T-cell (primary cell): Measurements from ENCODE around the gene CHTOP. TPM values are rescaled to one million over a fixed set of nuclear protein-coding genes. Genes with fewer than 3 reads are reported as not detected.
A peak's percentile ranks its signal among the peaks of the same experiment; 100 is the strongest.
"Not testable (repeated sequence)": the region's sequence is repeated elsewhere in the genome, so short reads cannot be mapped to it uniquely, and the experiment has no call there.

Source experiments
- ATAC-seq, 4 experiments: fragments of 200-7000 bp in 3 of 4; fragments of 150-1000 bp in 1 of 4; cut with Tn5 transposase; replicated peaks in 1 of 4; 1 replicate in 3 of 4; 2 replicates in 1 of 4; pipeline ENCODE4 v1.10.0; 2021; ENCODE audit warnings: moderate library complexity in 3 of 4, mild to moderate bottlenecking in 2 of 4, moderate number of reproducible peaks in 1 of 4
- CTCF ChIA-PET, 2 donors: fragments of 300-600 bp; sonication (Branson Sonifier 250); formaldehyde crosslinking; loops; one replicate each; lab custom pipeline; 2022; ENCODE audit warnings: antibody characterized with exemption in 2 of 2; lab: Charles Lee
- POLR2A ChIA-PET, 2 donors: fragments of 300-600 bp; sonication (Branson Sonifier 250); formaldehyde crosslinking; loops; one replicate each; lab custom pipeline; 2022; ENCODE audit warnings: antibody characterized with exemption in 2 of 2; lab: Charles Lee
- DNase-seq, 35 experiments: peaks; one replicate each; pipeline versions ENCODE4 v3.0.0 to v3.0.0-alpha.2; 2013 to 2023
- H3K27ac ChIP-seq: one replicate; pipeline ENCODE4 v1.5.1; 2013; ENCODE audit warnings: low read length
- H3K27me3 ChIP-seq, 2 experiments: replicated peaks in 1 of 2; 1 replicate in 1 of 2; 2 replicates in 1 of 2; pipeline versions ENCODE4 v1.6.1 to v1.7.0; 2013; ENCODE audit warnings: low read length in 1 of 2, mixed read lengths in 1 of 2; ENCODE audit not compliant: control insufficient read depth in 2 of 2, insufficient read depth in 2 of 2; ENCODE audit errors: extremely low read depth in 1 of 2
- H3K36me3 ChIP-seq, 2 donors: 1 replicate in 1 of 2; 2 replicates in 1 of 2; pipeline versions ENCODE4 v1.6.1 to v1.7.0; 2013; ENCODE audit warnings: low read length in 1 of 2; ENCODE audit not compliant: control insufficient read depth in 2 of 2, insufficient read depth in 1 of 2; ENCODE audit errors: extremely low read depth in 1 of 2
- H3K4me1 ChIP-seq, 2 experiments: 1 replicate in 1 of 2; 2 replicates in 1 of 2; pipeline versions ENCODE4 v1.6.1 to v1.7.0; 2013; ENCODE audit warnings: low read length in 2 of 2, mixed read lengths in 1 of 2; ENCODE audit not compliant: insufficient read depth in 2 of 2, control insufficient read depth in 1 of 2; ENCODE audit errors: extremely low read depth in 1 of 2
- H3K4me3 ChIP-seq, 2 donors: 1 replicate in 1 of 2; 2 replicates in 1 of 2; pipeline versions ENCODE4 v1.5.1 to v1.7.0; 2013; ENCODE audit warnings: mild to moderate bottlenecking in 2 of 2, low read length in 1 of 2, moderate library complexity in 1 of 2; ENCODE audit not compliant: control insufficient read depth in 1 of 2; ENCODE audit errors: extremely low read depth in 1 of 2
- H3K9me3 ChIP-seq: 2 replicates; pipeline ENCODE4 v1.7.0; 2013
- H3K27ac Mint-ChIP-seq, 2 donors: one replicate each; pipeline ENCODE4 v1.8.0; 2020 to 2021; ENCODE audit warnings: mild to moderate bottlenecking in 2 of 2, mixed read lengths in 2 of 2
- H3K27me3 Mint-ChIP-seq, 2 donors: one replicate each; pipeline ENCODE4 v1.8.0; 2021 to 2022; ENCODE audit warnings: mixed read lengths in 2 of 2
- H3K36me3 Mint-ChIP-seq: one replicate; pipeline ENCODE4 v1.8.0; 2021; ENCODE audit warnings: mixed read lengths
- H3K4me1 Mint-ChIP-seq, 3 donors: one replicate each; pipeline ENCODE4 v1.8.0; 2020 to 2022; ENCODE audit warnings: mixed read lengths in 3 of 3, mild to moderate bottlenecking in 1 of 3
- H3K4me3 Mint-ChIP-seq, 3 donors: one replicate each; pipeline ENCODE4 v1.8.0; 2020 to 2022; ENCODE audit warnings: mild to moderate bottlenecking in 3 of 3, mixed read lengths in 3 of 3, moderate library complexity in 3 of 3
- H3K9me3 Mint-ChIP-seq, 3 donors: one replicate each; pipeline ENCODE4 v1.8.0; 2020 to 2022; ENCODE audit warnings: mixed read lengths in 3 of 3
- WGBS: methylation state at CpG from one replicate; pipeline ENCODE4 v1.1.5; 2013; ENCODE audit warnings: missing lambda C conversion rate; ENCODE audit not compliant: insufficient coverage; 5-methylcytosine and 5-hydroxymethylcytosine counted together
- total RNA-seq, 35 experiments: library from RNA in 6 of 35; stranded (reverse) in 6 of 35; fragments of 120-200 nt in 1 of 35; gene quantifications; one replicate each; pipeline versions ENCODE4 v1.2.1 to v1.2.4 and lab custom pipeline; 2013 to 2026

Gene CHTOP
- total RNA-seq, 5 donors from 2014 or later (not counting 1 experiment from before 2014, with no cell fraction given): 76.7 to 131 (median 130) TPM

DNA sequence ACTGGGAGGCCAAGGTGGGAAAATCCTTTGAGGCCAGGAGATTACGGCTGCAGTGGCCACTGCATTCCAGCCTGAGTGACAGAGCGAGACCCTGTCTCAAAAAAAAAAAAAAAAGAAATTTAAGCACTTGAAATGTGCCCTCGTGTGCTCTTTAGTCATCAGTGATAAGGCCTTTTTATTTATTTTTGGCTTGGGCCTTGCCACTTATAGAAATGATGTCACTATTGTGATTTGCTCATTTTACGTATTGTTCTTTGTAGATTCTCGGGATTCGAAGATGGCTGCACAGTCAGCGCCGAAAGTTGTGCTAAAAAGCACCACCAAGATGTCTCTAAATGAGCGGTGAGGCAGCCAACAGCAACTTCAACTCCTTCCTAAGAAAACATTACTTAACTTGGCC lies 2.4 kb downstream of the CHTOP start:
- ATAC-seq: no peak
- no peaks in the 10 kb centered on the region for H3K9me3 ChIP-seq
- Mint-ChIP-seq H3K27ac (peak overlapping the region; percentile 63 to 76), H3K9me3 (no peaks in the 10 kb centered on the region), H3K36me3 (peaks cover 20% of the 10 kb centered on the region), H3K27me3 (no peaks in the 10 kb centered on the region), H3K4me3 (peak overlapping the region; percentile 97 to 100 (median 98)), H3K4me1 (peaks cover 42 to 54% (median 54%) of the 10 kb centered on the region in 3 donors)
- DNase-seq: no peak
- no peaks in the 10 kb centered on the region for H3K27me3 ChIP-seq
- H3K4me3 ChIP-seq: no peak overlapping the region
- ChIA-PET POLR2A (interaction anchor here in 1 of 2 donors (0.8 kb wide), 1 partner anchor 66 kb away, joined by 4 read pairs; no protein-coding TSS in a partner anchor), CTCF (no interaction called here)
- H3K27ac ChIP-seq: no peak overlapping the region
- H3K4me1 ChIP-seq: peaks cover 6 to 33% of the 10 kb centered on the region in 2 experiments
- WGBS: 96% methylated on average over 5 of the region's 9 CpGs
- H3K36me3 ChIP-seq: peaks cover 7 to 52% of the 10 kb centered on the region in 2 donors

DNA sequence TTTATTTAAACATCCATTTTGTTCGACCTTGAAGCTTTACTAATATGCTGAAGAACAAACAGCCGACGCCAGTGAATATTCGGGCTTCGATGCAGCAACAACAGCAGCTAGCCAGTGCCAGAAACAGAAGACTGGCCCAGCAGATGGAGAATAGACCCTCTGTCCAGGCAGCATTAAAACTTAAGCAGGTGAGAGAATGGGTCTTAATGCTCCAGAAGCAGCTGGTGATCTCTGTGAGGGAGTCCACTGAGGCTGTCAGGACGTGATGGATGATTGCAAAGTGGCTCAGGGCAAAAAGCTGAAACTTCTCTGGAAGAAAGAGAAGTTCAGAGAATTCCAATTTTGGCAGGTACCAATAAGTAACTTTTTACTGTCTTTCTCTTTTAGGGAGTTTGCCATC lies 4.4 kb downstream of the CHTOP start:
- CTCF ChIA-PET: interaction anchor here in 1 of 2 donors (0.7 to 1.1 kb wide), 2 partner anchors 17 to 26 kb away, joined by 3 to 4 read pairs; partner anchors contain the start of gene S100A16
- Mint-ChIP-seq H3K27ac (no peak overlapping the region), H3K9me3 (no peaks in the 10 kb centered on the region), H3K4me3 (no peak overlapping the region), H3K4me1 (peaks cover 50 to 66% (median 57%) of the 10 kb centered on the region in 3 donors), H3K36me3 (peaks cover 30% of the 10 kb centered on the region), H3K27me3 (no peaks in the 10 kb centered on the region)
- POLR2A ChIA-PET: interaction anchor here in 1 of 2 donors (0.7 kb wide), 1 partner anchor 13 kb away, joined by 3 read pairs; no protein-coding TSS in a partner anchor
- no peaks in the 10 kb centered on the region for H3K27me3 ChIP-seq
- DNase-seq: no peak
- no peak overlapping the region for H3K4me3 ChIP-seq
- H3K27ac ChIP-seq: no peak overlapping the region
- H3K36me3 ChIP-seq: peaks cover 11 to 72% of the 10 kb centered on the region in 2 donors
- H3K9me3 ChIP-seq: no peaks in the 10 kb centered on the region
- WGBS: 98% methylated on average over 5 of the region's 6 CpGs
- peaks cover 6 to 36% of the 10 kb centered on the region in 2 experiments for H3K4me1 ChIP-seq
- no peak for ATAC-seq

DNA sequence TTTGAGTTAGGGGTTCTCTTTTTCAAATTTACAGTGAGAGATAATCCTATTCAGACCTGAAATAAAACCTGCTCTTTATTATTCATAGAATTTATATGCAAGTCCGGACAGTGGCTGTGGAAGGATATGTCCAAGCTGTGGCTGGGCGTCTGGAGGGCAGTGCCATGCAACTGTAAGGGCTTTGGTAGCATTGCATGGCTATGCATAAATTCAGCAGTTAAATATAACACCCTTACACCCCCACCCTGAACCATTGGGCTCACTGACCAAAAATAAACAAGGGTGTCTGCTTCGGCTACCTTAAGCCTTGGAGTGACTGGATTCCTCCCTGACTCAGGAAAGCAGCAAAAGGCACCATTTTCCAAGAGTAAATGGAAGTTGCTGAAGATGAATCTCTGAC lies 5.4 kb downstream of the CHTOP start:
- no CpG with 5 or more reads among the region's 3 CpGs for WGBS
- Histone ChIP-seq H3K4me1 (peaks cover 6 to 31% of the 10 kb centered on the region in 2 experiments), H3K27ac (no peak overlapping the region), H3K36me3 (peaks cover 11 to 82% of the 10 kb centered on the region in 2 donors), H3K4me3 (no peak overlapping the region), H3K27me3 (no peaks in the 10 kb centered on the region), H3K9me3 (no peaks in the 10 kb centered on the region)
- CTCF ChIA-PET: interaction anchor here in 1 of 2 donors (0.6 kb wide), 1 partner anchor 499 kb away, joined by 3 read pairs; no protein-coding TSS in a partner anchor
- no peak overlapping the region for H3K27ac Mint-ChIP-seq
- no peak for ATAC-seq
- H3K9me3 Mint-ChIP-seq: no peaks in the 10 kb centered on the region
- peaks cover 50 to 72% (median 60%) of the 10 kb centered on the region in 3 donors for H3K4me1 Mint-ChIP-seq
- H3K4me3 Mint-ChIP-seq: no peak overlapping the region
- POLR2A ChIA-PET: interaction anchor here in 1 of 2 donors (0.5 kb wide), 1 partner anchor 197 kb away, joined by 3 read pairs; no protein-coding TSS in a partner anchor
- H3K36me3 Mint-ChIP-seq: peaks cover 39% of the 10 kb centered on the region
- H3K27me3 Mint-ChIP-seq: no peaks in the 10 kb centered on the region
- no peak for DNase-seq

DNA sequence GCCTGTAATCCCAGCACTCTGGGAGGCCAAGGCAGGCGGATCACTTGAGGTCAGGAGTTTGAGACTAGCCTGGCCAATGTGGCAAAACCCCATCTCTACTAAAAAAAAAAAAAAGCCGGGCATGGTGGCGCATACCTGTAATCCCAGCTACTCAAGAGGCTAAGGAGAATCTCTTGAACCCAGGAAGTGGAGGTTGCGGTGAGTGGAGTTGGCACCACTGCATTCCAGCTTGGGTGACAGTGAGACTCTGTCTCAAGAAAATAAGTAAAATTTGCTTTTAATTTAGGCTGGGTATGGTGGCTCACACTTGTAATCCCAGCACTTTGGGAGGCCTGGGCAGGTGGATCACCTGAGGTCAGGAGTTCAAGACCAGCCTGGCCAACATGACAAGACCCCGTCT lies 6.3 kb downstream of the CHTOP start:
- POLR2A ChIA-PET: interaction anchor here in 1 of 2 donors (0.6 to 0.7 kb wide), 2 partner anchors 17 to 46 kb away, joined by 3 to 7 read pairs; no protein-coding TSS in a partner anchor
- H3K27ac Mint-ChIP-seq, H3K27me3 ChIP-seq: not testable (repeated sequence)

DNA sequence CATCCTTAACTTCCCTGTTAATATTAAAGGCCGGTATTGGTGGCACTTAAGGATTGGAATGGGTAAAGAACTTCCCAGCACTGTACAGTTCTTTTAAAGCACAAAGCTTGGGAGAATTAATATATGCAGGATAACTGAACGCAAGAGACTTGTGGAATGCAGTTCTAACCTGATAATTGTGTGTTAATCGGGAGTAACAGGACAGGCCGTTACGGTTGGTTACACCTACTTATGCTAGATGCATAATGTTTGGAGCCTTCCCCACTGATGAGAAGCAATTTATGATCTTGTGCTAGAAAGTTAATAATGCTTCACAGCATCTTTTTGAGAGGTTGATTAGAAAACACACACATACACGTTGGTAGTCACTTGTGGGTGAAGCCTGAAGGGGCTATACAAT lies 7.0 kb downstream of the CHTOP start:
- 80% methylated on average over 3 of the region's 6 CpGs for WGBS
- CTCF ChIA-PET: no interaction called here
- Histone ChIP-seq H3K9me3 (no peaks in the 10 kb centered on the region), H3K4me3 (no peak overlapping the region), H3K36me3 (peaks cover 18 to 96% of the 10 kb centered on the region in 2 donors), H3K4me1 (peaks cover 10 to 23% of the 10 kb centered on the region in 2 experiments), H3K27me3 (no peaks in the 10 kb centered on the region), H3K27ac (no peak overlapping the region)
- Mint-ChIP-seq H3K27me3 (no peaks in the 10 kb centered on the region), H3K4me3 (no peak overlapping the region), H3K27ac (peak overlapping the region in 1 of 2 donors; percentile 13), H3K9me3 (no peaks in the 10 kb centered on the region), H3K4me1 (peaks cover 62 to 79% (median 68%) of the 10 kb centered on the region in 3 donors), H3K36me3 (peaks cover 48% of the 10 kb centered on the region)
- no peak for ATAC-seq
- no peak for DNase-seq
- POLR2A ChIA-PET: interaction anchor here in 1 of 2 donors (0.6 kb wide), 1 partner anchor 11 kb away, joined by 3 read pairs; no protein-coding TSS in a partner anchor

More for the DNA sequence above, 6.3 kb downstream of the CHTOP start:
- 100% methylated on average over 2 of the region's 5 CpGs for WGBS
- Histone ChIP-seq H3K4me1 (peaks cover 6 to 30% of the 10 kb centered on the region in 2 experiments), H3K36me3 (peaks cover 14 to 91% of the 10 kb centered on the region in 2 donors)
- H3K27ac ChIP-seq, ATAC-seq, H3K4me3 ChIP-seq, H3K9me3 Mint-ChIP-seq, CTCF ChIA-PET, H3K9me3 ChIP-seq, H3K4me3 Mint-ChIP-seq, H3K27me3 Mint-ChIP-seq, DNase-seq: not testable (repeated sequence)
- Mint-ChIP-seq H3K36me3 (peaks cover 42% of the 10 kb centered on the region), H3K4me1 (peaks cover 55 to 76% (median 65%) of the 10 kb centered on the region in 3 donors)

DNA sequence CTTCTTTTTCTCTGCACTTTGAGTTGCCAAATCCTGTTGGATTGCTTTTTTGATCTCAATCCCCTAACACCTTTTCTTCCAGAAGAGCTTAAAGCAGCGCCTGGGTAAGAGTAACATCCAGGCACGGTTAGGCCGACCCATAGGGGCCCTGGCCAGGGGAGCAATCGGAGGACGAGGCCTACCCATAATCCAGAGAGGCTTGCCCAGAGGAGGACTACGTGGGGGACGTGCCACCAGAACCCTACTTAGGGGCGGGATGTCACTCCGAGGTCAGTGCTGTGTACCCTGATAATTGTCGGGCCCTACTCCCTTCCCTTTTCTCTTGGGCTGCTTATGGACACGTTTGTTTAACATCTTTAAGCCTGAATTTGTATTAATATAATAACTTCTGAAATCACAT lies 8.3 kb downstream of the CHTOP start:
- H3K4me1 ChIP-seq: peaks cover 9 to 23% of the 10 kb centered on the region in 2 experiments
- H3K36me3 ChIP-seq: peaks cover 22 to 96% of the 10 kb centered on the region in 2 donors
- H3K27ac ChIP-seq: no peak overlapping the region
- H3K9me3 ChIP-seq: no peaks in the 10 kb centered on the region
- peak in 1 of 35 experiments; percentile 17 for DNase-seq
- ChIA-PET CTCF (no interaction called here), POLR2A (interaction anchor here in 1 of 2 donors (0.6 kb wide), 1 partner anchor 9 kb away, joined by 9 read pairs; no protein-coding TSS in a partner anchor)
- WGBS: 100% methylated on average over 5 of the region's 11 CpGs
- H3K4me3 ChIP-seq: no peak overlapping the region
- H3K4me3 Mint-ChIP-seq: no peak overlapping the region
- peak overlapping the region in 1 of 2 donors; percentile 59 for H3K27ac Mint-ChIP-seq
- H3K27me3 ChIP-seq: no peaks in the 10 kb centered on the region
- H3K9me3 Mint-ChIP-seq: no peaks in the 10 kb centered on the region
- peaks cover 68 to 76% (median 69%) of the 10 kb centered on the region in 3 donors for H3K4me1 Mint-ChIP-seq
- peaks cover 52% of the 10 kb centered on the region for H3K36me3 Mint-ChIP-seq
- no peaks in the 10 kb centered on the region for H3K27me3 Mint-ChIP-seq
- no peak for ATAC-seq
